Osteoblast (primary cell): Measurements from ENCODE around the gene UQCC5. TPM values are rescaled to one million over a fixed set of nuclear protein-coding genes. Genes with fewer than 3 reads are reported as not detected.

Experiments
- DNase-seq: peaks from one replicate; pipeline ENCODE4 v3.0.0; 2011; ENCODE audit warnings: low spot score, mixed read lengths; ENCODE audit not compliant: insufficient read length; ENCODE audit errors: missing footprints
- H2AFZ ChIP-seq: 2 replicates; pipeline ENCODE4 v1.6.0; 2011; ENCODE audit warnings: mild to moderate bottlenecking, low read length
- H3K27ac ChIP-seq: 2 replicates; pipeline ENCODE4 v1.5.1; 2011; ENCODE audit warnings: mild to moderate bottlenecking, low read depth, low read length, moderate library complexity
- H3K27me3 ChIP-seq: 2 replicates; pipeline ENCODE4 v1.6.0; 2012; ENCODE audit warnings: mild to moderate bottlenecking, control low read depth, inconsistent platforms, low read length, moderate library complexity; ENCODE audit not compliant: insufficient read depth
- H3K36me3 ChIP-seq: 2 replicates; pipeline ENCODE4 v1.5.1; 2011; ENCODE audit warnings: mild to moderate bottlenecking, low read length, control low read depth, moderate library complexity; ENCODE audit not compliant: insufficient read depth
- H3K4me1 ChIP-seq: 2 replicates; pipeline ENCODE4 v1.5.1; 2011; ENCODE audit warnings: mild to moderate bottlenecking, low read length, control low read depth, moderate library complexity; ENCODE audit not compliant: insufficient read depth
- H3K4me2 ChIP-seq: 2 replicates; pipeline ENCODE4 v1.6.0; 2011; ENCODE audit warnings: mild to moderate bottlenecking, low read length; ENCODE audit not compliant: insufficient read depth
- H3K4me3 ChIP-seq: fragments of 200-600 bp; sonication (generic); 3 replicates; pipeline ENCODE4 v1.5.1; 2012; ENCODE audit warnings: mild to moderate bottlenecking, low read length, inconsistent platforms; ENCODE audit not compliant: insufficient read depth
- H3K79me2 ChIP-seq: 2 replicates; pipeline ENCODE4 v1.6.0; 2012; ENCODE audit warnings: mild to moderate bottlenecking, low read length, control low read depth, inconsistent platforms; ENCODE audit not compliant: insufficient read depth
- H3K9me3 ChIP-seq: 2 replicates; pipeline ENCODE4 v1.5.1; 2011; ENCODE audit warnings: low read depth, low read length, control low read depth
- H4K20me1 ChIP-seq: 2 replicates; pipeline ENCODE4 v1.6.0; 2012; ENCODE audit warnings: mild to moderate bottlenecking, low read length, control low read depth; ENCODE audit not compliant: insufficient read depth
- total RNA-seq: library from RNA; depleted of rRNA; stranded (reverse); fragments of >200 nt; gene quantifications from 2 replicates; pipeline ENCODE4 v1.2.3, GENCODE V29; 2012
- TF ChIP-seq, protein P1 (sequence below): IDR thresholded peaks from 2 replicates; pipeline ENCODE4 v1.5.1; 2011; ENCODE audit warnings: mild to moderate bottlenecking, low read depth, low read length, moderate library complexity; ENCODE audit errors: extremely low read depth

The UQCC5 gene
- total RNA-seq, 1 donor: 8.3 TPM

DNA sequence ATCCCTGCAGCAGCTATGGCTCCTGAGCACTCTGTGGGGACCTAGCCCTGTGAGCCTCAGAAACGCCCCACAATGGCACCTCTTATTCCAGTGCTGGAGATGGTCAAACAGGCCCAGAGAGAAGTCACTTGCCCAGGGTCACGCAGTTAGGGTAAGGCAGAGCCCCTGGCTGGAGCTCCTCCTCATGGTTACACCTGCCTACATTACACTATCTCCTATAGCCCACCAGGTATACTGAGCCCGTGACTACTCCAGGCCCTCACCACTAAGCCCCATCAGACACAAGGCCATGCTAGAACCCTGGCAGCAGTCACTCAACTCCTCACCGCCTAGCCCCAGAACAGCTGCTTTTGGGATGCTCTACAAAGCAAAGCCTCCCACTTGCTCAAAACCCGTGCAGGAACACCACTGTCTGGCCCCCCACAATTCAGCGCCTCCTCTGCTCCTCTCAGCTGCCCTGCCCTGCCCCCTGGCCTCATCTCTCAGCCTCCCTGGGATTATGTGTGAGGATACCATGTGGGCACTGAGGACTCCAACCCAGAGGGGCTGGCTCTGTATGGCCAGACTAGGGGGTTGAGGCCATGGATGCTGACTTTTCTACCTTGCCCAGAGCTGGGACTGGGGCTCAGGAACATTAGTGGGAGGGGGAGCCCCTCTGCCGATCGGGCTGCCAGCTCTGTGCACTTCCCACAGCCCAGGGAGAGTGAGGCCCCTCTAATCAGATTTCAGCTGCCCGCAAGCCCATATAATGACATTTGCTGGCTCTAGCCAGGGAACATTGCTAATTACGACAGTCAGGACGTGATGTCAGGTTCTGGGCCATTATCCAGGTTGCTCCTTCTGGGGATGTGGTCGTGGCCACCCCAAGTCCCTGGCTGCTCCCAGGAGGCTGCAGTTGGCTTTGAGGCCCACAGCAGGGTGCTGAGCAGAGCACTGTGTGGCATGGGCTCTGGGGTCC is 6.8 kb upstream of the UQCC5 start:
- Histone ChIP-seq H3K27me3 (no peaks in the 10 kb centered on the region), H4K20me1 (peaks cover 43% of the 10 kb centered on the region), H3K79me2 (peaks cover 46% of the 10 kb centered on the region), H3K36me3 (peaks cover 36% of the 10 kb centered on the region), H3K4me2 (no peak overlapping the region), H3K27ac (peak overlapping the region; percentile 37), H3K9me3 (no peaks in the 10 kb centered on the region), H2AFZ (no peak overlapping the region), H3K4me1 (peaks cover 34% of the 10 kb centered on the region), H3K4me3 (no peak overlapping the region)
- peak; percentile 76 for DNase-seq
- TF ChIP-seq, protein P1, sequence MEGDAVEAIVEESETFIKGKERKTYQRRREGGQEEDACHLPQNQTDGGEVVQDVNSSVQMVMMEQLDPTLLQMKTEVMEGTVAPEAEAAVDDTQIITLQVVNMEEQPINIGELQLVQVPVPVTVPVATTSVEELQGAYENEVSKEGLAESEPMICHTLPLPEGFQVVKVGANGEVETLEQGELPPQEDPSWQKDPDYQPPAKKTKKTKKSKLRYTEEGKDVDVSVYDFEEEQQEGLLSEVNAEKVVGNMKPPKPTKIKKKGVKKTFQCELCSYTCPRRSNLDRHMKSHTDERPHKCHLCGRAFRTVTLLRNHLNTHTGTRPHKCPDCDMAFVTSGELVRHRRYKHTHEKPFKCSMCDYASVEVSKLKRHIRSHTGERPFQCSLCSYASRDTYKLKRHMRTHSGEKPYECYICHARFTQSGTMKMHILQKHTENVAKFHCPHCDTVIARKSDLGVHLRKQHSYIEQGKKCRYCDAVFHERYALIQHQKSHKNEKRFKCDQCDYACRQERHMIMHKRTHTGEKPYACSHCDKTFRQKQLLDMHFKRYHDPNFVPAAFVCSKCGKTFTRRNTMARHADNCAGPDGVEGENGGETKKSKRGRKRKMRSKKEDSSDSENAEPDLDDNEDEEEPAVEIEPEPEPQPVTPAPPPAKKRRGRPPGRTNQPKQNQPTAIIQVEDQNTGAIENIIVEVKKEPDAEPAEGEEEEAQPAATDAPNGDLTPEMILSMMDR: no peak

DNA sequence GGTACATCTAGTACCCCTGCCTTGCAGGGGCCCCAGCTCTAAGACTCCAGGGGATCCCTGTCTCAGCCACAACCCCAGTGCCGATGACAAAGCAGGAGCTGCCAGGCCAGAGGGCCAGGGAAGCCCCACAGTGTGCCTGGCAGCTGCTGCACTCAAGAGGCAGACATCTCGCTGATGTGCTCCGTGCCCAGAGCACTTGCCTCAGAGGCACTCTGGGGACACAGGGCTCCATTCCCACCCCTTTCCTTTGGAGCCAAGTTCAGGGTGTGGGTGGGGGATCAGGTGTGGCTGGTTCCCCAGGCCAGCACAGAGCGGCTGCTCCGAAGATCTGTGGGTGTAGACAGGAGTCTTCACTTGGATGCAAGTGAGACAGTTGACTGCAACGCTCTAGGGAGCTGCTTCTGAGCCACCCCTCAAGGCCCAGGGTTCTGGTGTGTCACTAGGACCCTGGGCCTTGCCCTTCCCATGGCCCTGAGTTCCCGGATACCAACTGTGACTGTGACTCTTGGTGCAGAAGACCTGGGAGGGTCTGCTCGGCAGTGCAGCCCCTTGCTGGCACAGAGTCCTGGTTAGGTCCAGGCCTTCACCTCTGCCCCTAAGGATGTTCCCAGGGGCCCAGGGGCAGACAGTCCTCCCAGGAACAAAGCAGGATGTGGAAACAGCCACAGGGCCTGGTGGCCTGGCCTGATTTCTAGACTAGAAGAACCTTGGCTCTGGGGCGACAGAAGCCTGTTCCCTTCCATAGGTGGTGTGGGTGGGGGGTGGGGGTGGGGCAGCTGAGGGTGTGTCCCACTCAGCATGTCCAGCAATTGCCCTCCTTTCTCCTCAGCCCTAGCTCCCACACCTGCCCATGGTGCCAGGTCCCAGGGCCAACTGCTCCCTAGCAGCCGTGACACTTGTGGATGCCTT is 5.2 kb upstream of the UQCC5 start:
- Histone ChIP-seq H3K27me3 (no peaks in the 10 kb centered on the region), H3K36me3 (peaks cover 31% of the 10 kb centered on the region), H3K4me2 (peak overlapping the region; percentile 95), H3K27ac (peak overlapping the region; percentile 58), H4K20me1 (peaks cover 40% of the 10 kb centered on the region), H3K79me2 (peaks cover 46% of the 10 kb centered on the region), H3K4me3 (no peak overlapping the region), H3K9me3 (no peaks in the 10 kb centered on the region), H3K4me1 (peaks cover 43% of the 10 kb centered on the region), H2AFZ (no peak overlapping the region)
- TF ChIP-seq, protein P1: no peak
- peak; percentile 94 for DNase-seq

DNA sequence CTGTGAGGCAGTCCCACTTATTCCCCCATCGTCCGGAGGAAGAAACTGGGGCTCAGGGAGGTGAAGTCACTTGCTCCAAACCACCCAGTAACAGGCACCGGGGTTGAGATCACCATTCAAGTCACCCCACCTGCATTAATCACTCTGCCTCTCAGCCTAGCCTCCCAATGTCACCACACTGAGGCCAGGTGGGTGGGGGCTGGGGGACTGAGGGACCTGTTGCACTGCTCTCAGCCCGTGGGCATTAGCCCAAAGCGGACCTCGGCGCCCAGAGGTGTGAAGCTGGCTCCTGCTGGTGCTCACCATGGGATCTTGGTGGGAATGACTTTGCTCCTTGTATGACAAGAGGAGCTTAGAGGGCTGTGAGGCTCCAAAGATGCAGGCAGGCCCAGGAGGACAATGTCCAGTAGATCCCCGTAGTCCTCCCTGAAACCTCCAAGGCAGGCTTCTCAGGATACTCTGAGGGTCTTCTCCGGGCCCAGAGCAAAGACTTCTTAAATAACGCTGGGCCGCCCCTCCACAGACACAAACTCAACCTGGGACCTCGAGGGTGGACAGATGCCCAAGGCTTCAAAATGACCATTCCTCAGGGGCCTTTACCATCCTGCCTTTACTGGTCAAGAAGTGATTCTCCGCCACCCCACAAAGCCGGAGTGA is 4.4 kb upstream of the UQCC5 start:
- H3K4me1 ChIP-seq: peaks cover 42% of the 10 kb centered on the region
- no peaks in the 10 kb centered on the region for H3K27me3 ChIP-seq
- peak; percentile 88 for DNase-seq
- TF ChIP-seq, protein P1: no peak
- peak overlapping the region; percentile 79 for H3K4me3 ChIP-seq
- peak overlapping the region; percentile 95 for H3K4me2 ChIP-seq
- peaks cover 26% of the 10 kb centered on the region for H3K36me3 ChIP-seq
- H2AFZ ChIP-seq: no peak overlapping the region
- H3K79me2 ChIP-seq: peaks cover 50% of the 10 kb centered on the region
- peak overlapping the region; percentile 58 for H3K27ac ChIP-seq
- H3K9me3 ChIP-seq: no peaks in the 10 kb centered on the region
- H4K20me1 ChIP-seq: peaks cover 41% of the 10 kb centered on the region
